Middle frontal gyrus (tissue), 1 donor: ENCODE data around the gene TEDDM1.

Source experiments
- DNase-seq: peaks from one replicate; pipeline ENCODE4 v3.0.0-alpha.2; 2015; ENCODE audit warnings: low spot score; ENCODE audit errors: extremely low spot score

TEDDM1 gene

DNA sequence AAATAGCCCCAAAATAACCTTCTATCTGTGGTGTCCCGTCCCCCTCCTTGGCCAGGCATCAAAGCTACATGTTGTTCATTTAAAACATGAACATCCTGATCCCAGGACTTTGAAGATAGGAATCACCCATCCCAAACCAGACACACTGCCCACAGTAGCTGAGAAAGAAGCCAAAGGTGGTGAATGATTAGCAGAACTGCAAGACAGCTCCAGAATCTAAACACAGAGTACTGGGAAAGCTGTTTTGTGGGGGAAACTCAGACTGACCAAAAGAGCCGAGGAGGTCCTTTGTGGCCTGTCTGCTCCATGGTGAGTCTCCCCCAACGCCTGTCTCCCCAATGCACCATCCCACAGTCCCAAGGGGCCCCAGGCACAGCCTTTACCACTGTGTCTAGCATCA, 7.3 kb upstream of the TEDDM1 start:
- DNase-seq, result no peak

DNA sequence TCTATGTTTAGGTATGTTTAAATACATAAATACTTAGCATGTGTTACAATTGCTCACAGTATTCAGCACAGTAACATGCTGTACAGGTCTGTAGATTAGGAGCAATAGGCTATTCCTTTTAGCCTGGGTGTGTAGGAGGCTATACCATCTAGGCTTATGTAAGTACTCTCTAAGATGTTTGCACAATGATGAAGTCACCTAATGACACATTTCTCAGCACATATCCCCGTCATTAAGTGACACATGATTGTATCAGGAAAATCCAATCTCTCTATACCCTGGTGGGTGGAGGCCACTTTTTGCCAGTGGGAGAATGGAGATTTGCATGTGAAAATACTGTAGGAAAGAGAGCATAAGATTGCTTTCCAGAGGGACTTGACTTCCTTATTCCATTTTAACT, 5.5 kb upstream of the TEDDM1 start:
- no peak for DNase-seq

DNA sequence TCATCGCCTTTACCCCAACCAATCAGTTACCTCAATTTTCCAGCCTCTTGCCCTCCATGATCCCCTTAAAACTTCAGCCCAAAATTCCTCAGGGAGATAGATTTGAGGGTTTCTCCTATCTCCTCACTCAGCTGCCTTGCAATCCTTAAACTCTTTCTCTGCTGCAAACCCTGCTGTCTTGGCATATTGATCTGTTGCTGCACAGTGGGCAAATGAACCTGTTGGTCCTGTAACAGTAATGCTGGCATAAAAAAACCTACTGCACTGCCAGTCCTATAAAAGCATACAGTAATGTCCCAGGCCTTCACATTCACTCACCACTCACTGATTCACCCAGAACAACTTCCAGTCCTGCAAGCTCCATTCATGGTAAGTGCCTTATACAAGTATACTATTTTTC, 5.1 kb upstream of the TEDDM1 start:
- DNase-seq, result no peak

DNA sequence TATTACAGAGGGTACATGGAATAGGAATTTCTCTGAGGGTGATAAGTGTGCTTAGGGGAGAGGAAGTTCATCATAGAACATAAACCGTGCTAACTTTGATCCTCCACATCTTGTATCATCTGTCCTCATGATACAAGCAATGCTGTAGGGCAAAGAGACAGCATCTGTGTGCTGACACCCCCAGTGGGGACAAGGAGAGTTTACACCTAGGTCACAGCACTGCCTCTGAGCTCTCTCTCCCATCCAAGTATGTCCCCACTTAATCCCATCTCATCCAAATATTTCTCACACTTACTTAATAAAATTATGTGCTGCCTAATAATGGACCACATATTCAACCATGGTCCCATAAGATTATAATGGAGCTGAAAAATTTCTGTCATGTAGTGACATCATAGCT, 4.3 kb upstream of the TEDDM1 start:
- DNase-seq, result no peak

DNA sequence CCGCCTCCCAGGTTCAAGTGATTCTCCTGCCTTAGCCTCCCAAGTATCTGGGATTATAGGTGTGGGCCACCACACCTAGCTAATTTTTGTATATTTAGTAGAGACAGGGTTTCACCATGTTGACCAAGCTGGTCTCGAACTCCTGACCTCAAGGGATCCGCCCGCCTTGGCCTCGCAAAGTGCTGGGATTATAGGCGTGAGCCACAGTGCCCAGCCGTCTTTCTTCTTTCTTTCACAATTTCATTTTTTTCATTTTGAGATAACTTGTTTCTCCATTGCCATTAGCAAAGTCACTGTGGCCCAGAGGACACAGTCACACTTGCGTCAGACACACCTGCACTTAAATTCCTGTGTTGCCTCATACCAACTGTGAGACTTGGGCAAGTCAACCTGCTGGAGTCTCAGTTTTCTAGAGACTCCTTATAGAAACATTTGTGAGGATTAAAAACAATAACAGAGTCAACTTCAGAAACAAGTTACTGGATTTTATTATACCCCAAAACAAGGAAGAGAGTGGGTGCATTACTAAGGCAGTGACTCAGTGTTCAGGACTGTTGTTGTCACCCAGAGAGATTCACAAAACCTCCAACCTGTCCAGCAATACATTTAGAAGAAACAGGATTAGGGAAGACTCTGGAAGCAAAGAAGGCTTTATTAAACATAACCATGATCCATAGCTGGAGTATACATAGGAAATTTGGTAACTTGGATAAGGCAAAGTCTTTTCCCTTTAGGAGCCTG, 2.6 kb downstream of the TEDDM1 start:
- no peak for DNase-seq

DNA sequence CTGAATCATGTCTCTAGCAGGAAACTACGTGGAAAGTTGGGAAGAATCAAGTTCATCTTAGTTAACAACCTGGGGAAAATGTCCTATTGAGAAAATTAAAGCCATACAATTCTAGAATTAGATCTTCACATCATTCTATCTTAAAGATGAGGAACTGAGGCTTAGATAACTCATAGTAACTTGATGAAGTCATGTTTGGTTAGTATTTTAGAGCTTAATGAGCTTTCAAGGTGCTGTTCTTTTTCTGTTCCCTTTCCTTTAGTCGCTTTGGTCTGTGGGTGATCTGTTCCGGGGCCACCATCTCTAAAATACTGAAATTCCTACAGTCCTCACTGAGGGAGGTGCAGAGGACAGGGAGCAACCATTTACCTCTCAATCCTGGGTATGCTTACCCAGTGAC, 4.6 kb downstream of the TEDDM1 start:
- no peak for DNase-seq

DNA sequence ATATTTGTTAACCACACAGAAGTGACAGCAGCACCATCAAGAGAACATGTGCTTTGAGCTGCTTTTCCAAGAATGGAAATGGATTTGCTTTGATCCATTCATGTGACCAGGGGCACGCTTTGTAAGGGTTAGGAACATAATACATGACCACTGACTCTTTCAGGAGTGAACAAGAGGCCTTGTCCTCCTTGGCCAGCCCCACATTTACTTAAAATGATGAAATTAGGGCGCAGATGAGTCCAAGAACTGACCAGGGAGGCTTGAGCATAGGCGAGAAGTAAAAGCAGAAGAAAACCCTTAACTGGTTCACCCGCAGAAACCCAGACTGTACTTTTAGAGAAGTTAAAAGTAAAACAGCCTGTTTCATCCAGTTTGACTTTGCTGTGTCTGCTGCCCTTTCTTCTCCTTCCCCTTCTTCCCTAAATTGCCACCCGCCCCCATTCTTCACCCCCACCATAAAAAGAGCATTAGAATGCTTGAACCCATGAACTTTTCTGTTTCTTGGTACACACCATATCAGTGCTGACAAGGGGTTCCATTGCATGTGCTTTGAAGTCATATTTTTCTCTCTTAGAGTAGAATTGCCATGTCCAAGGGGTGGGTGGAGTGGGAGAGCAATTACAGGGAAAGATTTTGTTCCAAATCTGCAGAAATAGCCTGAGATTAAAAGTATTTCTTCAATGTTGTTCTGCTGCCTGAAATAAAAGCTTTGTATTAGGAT, 6.3 kb downstream of the TEDDM1 start:
- no peak for DNase-seq

DNA sequence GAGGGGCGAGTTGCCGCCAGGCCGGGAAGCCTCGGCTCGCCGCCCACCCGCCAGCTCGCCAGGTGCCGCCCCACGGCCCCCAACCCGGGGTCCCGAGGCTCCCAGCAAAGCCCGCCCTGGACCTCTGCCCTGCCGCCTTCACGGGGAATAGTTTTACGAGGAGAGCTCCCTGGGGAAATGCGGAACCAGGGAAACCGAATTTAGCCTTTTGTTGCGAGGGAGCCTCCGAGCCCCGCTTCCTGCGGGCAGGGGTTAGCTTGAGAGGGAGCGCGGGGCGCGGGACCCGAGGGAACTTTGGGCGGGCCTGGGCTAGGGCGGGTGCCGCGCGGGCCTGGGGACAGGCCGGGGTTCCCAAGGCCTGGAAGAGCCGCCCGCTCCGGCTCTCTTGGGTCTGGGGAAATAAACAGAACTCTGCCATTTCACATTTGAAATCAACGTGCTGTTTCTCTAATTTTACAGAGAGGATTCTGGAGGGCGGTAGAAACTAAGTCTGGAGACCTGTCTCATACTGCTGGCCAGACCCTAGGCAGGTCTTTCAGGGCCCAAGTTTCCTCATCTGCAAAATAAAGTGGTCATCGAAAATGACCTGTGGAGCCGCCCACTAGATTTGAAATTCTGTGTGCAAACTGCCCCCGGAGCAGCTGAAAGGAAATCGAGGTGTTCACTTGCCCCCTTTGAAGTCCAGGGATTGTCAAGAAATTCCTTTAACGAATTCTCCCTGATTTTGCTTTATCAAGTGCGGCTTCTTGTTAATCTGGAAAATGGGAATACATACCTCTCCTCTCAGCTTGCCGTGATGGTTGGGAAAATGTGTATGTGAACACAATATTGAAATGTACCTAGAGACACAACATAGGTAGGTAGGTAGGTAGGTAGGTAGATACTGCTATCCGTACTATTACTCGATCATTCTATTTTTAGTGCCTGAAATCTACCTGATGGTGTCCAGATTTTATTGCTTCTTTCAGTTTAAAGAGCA, 8.1 kb downstream of the TEDDM1 start:
- no peak for DNase-seq

DNA sequence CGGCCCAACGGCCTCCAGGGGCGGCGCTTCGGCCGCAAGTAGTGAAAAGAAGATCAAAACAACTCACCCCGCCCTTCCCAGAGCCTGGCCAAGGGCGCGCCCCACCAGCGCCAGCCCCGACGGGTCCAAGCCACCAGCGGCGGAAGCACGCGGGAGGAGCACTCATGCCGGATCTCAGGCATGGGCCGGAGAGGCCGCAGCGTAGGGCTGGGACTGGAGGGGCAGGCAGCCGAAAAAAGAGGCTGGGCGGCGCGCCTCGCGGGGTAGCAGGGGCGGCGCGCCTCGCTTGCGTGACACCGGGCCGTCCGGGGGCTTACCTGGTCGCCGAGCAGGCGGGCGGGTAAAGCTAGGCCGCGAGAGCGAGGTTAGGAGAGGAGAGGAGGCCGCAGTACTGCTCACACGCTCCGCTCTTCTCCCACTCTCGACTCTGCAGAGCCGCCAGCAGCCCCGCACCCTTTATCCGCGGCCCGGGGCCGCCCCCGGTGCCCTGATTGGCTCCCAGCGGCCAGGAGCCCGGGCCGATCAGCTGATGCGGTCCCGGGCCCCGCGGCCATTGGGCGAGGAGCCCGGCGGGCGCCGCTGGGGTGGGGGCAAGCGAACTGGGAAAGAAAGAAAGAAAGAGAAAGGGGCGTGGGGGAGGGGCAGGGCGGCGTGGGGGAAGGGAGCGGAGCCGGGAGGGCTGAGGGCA, 9.0 kb downstream of the TEDDM1 start, which contains the start of gene GLUL:
Gene GLUL (minus strand): TSS at position 429 of the 688 bp plus-strand sequence. CDS start 3,053 bp downstream, outside the sequence.
- peak; percentile 90 for DNase-seq

DNA sequence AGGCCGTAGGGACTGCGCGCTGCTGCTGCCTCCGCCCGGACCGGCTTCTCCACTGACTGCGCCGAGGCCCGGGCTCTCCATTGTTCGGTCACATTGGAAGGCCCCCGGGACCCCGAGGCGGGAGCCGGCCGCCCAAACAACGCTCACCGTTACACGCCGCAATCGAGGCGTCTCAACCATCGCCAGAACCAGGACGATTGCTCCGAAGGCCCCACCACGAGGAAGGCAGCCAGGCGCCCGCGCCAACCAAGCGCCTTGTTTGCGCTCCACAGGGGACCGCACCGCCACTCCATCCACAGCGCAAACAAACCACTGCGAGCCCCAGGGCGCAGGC, 9.5 kb downstream of the TEDDM1 start:
- DNase-seq, result no peak

DNA sequence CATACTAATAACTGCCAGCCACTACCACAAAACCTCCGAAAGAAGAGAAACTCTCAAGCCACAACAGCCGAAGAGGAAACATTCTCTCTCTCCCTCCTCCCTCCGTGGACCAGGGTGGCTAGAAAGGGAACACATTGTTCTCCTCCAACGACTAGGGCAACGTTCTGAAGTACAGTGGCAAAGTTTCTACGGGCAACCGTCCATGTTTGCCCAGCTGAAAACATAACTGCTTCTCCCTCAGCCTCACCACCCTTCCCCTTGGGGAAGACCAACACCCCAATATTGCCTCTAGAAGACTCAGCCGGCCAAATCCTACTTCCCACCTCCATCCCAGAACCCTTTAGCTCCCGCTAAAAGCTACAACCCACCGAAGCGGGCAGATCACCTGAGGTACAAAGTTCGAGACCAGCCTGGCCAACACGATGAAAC, 10.8 kb downstream of the TEDDM1 start:
- no peak for DNase-seq

DNA sequence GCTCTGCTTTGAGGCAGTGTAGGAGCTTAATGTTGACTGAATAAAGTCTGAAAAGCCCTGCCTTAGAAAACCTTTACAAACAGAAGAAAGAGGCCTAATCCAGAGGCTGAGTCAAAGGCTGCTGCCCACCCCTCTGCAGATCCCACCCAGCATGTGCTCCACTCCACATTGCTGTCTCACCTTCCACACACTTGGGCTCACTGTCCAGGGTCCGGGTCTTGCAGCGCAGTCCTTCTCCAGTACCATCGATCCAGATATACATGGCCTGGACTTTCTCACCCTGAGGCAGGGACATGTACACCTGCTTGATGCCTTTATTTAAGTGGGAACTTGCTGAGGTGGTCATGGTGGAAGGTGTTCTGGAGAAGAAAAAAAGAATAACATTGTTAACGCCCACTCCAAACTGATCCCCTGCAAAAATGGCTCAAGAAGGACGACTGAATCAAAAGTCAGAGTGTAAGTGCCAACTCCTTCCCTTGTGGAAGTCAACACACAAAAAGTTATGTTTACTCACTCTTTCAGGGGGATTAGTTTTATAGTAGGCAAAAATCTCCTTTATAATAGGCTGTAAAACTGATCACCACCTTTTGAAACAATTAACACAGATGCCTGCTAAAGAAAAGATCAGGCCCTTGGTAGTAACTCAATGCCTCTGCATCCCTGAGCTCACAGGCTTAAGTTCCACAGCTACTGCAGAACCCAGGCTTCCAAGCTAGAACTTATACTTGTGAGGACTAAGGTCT, 11.9 kb downstream of the TEDDM1 start:
- no peak for DNase-seq

DNA sequence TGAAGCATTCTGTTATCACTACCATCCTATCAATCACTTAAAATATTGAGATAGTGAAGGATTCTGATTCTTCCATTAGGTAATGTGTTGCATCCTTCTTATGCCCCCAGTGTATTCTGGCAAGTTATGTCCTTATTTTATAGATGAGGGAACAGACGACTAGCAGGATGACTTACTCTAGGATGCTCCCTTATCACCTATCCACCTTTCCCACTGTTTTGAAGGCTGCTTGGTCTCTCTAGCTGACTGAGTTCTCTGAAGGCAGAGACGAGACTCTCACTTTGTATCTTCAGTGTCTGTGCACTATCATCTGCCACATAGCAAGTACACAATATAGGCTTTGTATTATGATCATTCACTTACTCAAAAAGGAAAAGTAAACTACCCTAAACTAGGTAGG, 12.9 kb downstream of the TEDDM1 start:
- no peak for DNase-seq

DNA sequence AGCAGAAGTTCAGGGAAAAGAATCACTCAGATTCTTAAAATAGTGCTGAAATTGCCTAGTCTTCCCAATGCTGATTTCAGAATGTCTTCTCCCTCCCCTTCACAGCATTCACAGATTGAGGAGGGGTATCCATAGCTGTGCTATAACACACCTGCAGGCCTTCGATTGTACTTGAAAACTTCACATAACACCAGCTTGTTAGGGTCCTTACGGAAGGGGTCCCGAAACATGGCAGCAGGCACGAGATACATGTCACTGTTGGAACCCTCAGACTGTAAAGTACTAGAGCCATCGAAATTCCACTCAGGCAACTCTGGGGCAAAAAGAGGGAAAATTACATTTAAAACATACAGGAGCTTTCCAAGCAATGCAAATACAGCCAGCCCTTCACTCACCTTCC, 13.5 kb downstream of the TEDDM1 start:
- DNase-seq, result no peak

DNA sequence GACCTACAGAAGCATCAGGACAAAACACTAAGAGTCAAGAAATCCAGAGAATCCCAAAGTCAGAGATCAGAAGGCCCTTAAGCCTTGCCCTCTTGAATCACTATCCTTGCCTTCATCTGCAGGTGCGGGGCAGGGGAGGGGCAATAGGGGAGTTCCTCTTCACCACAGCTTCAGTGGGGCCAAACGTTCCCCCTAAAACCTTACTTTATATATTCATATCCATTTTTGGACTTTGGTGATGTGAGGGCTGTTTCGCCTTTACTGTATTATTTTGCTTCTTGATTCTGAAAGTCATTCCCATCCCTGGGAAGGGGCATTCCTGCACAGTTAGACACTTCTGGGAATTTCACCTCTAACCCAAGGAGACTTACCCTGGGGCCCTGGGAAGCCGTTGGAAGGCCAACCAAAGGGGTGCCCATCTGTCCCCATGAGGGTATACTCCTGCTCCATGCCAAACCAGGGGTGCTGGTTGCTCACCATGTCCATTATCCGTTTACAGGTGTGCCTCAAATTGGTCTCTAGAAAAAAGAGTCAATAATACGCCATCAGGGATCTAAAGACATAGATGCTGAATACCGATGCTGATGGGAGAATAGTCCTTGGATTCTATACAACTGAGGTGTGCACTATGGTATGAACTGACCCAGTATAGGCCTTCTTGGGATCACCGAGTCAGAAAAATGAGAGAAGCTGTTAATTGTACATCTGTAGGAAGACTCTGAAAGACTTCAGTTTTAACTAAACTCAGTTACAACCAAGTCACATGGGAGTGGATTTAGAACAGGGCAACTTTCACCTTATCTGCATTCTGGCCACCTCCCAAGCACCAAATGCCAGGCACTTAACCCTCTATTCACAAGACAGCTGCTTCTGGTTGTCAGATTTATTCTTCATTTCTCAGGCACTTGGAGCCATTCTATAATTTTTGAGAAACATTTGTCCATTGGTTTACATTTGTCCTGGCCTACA, 14.3 kb downstream of the TEDDM1 start:
- DNase-seq, result no peak

DNA sequence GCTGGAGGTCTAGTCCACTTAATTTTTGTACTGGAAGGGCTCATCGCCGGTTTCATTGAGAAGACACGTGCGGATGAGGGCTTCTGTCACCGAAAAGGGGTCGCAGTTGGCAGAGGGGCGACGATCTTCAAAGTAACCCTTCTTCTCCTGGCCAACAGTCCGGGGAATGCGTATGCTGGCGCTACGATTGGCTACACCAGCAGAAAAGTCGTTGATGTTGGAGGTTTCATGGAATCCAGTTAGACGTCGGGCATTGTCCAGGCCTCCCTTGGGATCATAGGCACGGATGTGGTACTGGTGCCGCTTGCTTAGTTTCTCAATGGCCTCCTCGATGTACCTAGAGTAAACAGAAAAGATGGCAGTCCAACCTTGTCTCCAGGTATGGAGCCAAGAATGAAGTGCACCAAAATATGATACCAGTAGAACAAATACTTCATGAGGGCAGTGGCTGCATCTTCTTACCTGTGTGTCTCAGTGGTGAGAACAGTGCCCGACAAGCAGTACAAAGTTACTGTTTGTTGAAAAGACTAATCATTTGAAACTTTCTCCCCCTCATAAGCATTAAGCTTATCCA, 16.0 kb downstream of the TEDDM1 start:
- DNase-seq, result no peak

DNA sequence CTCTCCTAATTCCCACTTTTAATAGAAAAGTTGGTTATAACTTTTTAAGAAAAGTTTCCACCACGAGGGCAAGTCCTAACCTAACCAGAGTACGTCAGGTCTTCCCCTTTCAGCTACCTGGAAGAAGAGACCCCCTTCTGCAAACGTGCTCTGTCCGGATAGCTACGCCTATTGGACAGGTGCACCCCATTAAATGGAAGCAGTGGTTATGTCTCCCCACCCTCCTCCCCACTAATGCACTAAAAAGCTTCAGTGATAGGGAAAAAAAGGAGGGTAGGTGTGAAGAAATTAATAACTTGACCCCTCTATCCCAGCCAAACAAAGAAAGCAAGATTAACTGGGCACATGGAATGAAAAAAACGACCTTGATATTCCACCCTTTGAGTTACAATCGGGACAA, 16.5 kb downstream of the TEDDM1 start:
- no peak for DNase-seq

DNA sequence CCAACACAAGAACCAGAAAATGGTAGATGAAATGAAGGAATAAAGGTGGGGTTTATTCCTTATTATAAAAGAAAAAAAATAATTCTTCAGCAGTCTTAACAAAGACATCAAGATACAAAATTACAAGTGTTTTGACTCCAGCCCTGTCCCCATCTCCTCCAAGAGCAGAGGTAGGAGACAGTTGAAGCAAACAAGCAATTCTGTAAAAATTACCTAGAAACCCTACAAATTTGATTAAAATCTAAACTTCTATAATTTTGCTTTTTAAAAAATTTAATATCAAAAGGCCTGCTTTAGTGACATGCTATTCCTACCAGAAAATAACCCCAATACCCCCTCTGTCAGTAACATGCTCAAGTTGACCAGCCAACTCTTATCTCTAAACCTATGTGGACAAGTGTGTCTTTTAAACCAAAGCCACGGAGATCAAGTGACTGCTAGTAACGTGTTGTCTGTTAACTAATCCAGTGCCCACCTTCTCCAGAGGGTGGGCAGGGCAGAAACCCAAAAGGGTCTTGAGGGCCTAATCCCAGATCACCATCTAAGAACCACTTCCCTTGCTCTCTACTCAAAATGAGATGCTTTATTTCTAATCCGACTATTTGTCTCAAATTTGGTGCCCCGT, 17.3 kb downstream of the TEDDM1 start:
- no peak for DNase-seq
